HUES48 (cell line): ENCODE data around the gene SEZ6L.
A peak's percentile ranks its signal among the peaks of the same experiment; 100 is the strongest.

Source experiments
- H3K27ac ChIP-seq: one replicate; pipeline ENCODE4 v1.7.0; 2013; ENCODE audit warnings: low read depth, low read length, inconsistent platforms
- H3K27me3 ChIP-seq: 2 replicates; pipeline ENCODE4 v1.6.1; 2013; ENCODE audit warnings: mild to moderate bottlenecking, low read length; ENCODE audit not compliant: control insufficient read depth, insufficient read depth
- H3K36me3 ChIP-seq: 2 replicates; pipeline ENCODE4 v1.6.1; 2013; ENCODE audit warnings: low read length; ENCODE audit not compliant: control insufficient read depth, insufficient read depth
- H3K4me1 ChIP-seq: 2 replicates; pipeline ENCODE4 v1.6.1; 2013; ENCODE audit warnings: mild to moderate bottlenecking, low read length; ENCODE audit not compliant: control insufficient read depth, insufficient read depth
- H3K4me3 ChIP-seq: 2 replicates; pipeline ENCODE4 v1.5.1; 2013; ENCODE audit warnings: mild to moderate bottlenecking, low read depth, low read length
- H3K9ac ChIP-seq: 2 replicates; pipeline ENCODE4 v1.6.1; 2013; ENCODE audit warnings: mild to moderate bottlenecking, low read depth, low read length, moderate library complexity
- H3K9me3 ChIP-seq: 2 replicates; pipeline ENCODE4 v1.6.1; 2013; ENCODE audit warnings: low read length; ENCODE audit not compliant: control insufficient read depth, insufficient read depth

The SEZ6L gene

DNA sequence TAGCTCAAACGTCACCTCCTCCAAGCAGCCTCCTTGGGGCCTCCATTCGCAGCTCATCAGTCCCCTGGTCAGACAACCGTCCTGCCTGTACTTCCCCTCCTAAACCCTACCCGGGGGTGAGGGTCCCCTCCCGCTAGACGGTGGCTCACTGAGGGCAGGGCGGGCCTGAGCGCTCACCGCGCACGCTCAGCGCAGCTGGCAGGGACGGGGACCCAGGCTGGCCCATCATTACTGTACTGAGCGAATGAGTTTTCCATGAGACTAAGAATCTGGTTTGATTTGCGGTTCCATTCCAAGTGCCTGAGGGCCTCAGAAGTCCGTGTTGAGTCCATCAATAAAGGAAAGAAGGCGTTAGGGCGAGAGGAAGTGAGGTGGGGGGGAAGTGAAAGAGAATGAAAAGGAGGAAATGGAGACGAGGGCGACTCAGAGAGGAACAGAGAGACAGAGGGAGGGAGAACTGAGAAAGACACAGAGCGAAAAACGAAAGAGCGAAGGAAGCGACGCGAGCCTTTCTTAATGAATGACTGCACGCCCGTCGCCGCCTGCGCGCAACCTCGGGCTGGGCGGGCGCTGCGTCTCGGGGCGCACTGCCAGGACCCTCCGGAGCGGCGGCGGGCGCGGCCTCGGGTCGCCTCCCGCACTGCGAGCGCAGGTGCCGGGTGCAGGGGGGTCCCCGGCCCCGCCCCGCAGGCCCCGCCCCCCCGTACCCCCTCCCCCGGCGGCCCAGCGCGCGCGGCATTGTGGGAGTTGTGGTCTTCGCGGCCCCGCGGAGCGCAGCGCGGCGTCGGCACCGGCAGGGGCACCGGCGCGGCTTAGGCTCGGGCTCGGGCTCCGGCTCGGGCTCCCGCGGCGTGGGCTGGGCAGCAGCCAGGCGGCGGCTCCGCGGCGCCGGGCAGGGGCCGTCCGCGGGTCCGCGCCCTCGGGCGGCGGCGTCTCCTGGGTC lies 259.5 kb downstream of the SEZ6L start, which contains the start of gene ASPHD2:
Gene ASPHD2, plus strand, starts transcription at position 746 of the 943 bp plus-strand sequence. CDS start 4,356 bp downstream, outside the sequence.
- Histone ChIP-seq H3K36me3 (peaks cover 2% of the 10 kb centered on the region; the same call in 1 of the 2 replicates), H3K9me3 (no peaks in the 10 kb centered on the region), H3K4me3 (peak within 1 kb of the TSS; percentile 78), H3K27me3 (peaks cover 21% of the 10 kb centered on the region), H3K9ac (peak within 1 kb of the TSS; percentile 36), H3K27ac (no peak within 1 kb of the TSS), H3K4me1 (peaks cover 9% of the 10 kb centered on the region; the same call in 1 of the 2 replicates)

DNA sequence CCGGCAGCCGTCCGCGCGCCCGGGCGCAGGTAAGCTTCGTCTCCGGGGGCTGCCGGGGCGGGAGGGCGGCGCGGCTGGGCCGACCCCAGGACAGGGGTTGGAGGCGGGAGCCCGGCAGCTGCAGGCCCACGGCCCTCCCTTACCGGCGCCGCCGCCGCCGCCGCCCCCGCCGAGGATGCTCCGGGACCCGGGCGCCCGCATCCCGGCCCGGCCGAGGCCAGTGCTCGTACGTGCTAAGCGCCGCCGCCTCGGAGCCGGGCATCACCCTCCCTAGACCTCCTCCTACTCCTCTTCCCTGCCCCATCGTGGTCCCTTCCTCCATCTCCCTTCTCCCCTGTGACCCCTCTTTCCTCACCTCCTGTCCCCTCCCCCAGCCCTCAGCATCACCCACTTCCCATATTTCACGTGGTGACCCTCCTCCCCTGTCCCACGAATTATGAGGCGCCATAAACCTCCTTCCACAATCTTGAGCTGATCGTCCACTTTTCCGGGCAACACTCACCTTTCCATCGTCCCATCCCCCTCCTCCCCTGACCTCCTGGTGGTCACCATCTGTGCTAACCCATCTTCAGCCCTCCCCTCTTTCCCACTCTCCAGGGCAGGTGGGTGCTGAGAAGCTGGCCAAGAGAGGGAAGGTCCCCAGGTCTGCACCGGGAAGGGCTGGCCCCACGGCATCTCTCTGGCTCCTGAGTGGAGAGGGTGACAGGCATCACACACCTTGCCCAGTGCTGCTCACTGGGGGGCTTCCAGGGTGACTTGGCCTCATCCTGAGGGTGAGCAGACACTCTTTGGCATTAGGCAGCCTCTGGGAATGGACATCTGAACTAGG lies 260.4 kb downstream of the SEZ6L start:
- peaks cover 11% of the 10 kb centered on the region for H3K36me3 ChIP-seq
- H3K4me3 ChIP-seq = peak overlapping the region; percentile 78
- H3K9me3 ChIP-seq = no peaks in the 10 kb centered on the region
- H3K27me3 ChIP-seq = peaks cover 21% of the 10 kb centered on the region
- H3K27ac ChIP-seq = no peak overlapping the region
- H3K9ac ChIP-seq = peak overlapping the region; percentile 18; the same call in 1 of the 2 replicates
- peaks cover 9% of the 10 kb centered on the region; the same call in 1 of the 2 replicates for H3K4me1 ChIP-seq

- H3K9me3 ChIP-seq = no peaks in the 10 kb centered on the region
- peaks cover 21% of the 10 kb centered on the region for H3K27me3 ChIP-seq
- H3K27ac ChIP-seq = no peak overlapping the region
- H3K4me1 ChIP-seq = peaks cover 9% of the 10 kb centered on the region; the same call in 1 of the 2 replicates
- H3K9ac ChIP-seq = no peak overlapping the region
- no peak overlapping the region for H3K4me3 ChIP-seq
- peaks cover 17% of the 10 kb centered on the region for H3K36me3 ChIP-seq
These were observed 261.3 kb downstream of the SEZ6L start for GRCh38 chr22:26430600-26430999.

GRCh38 chr22:26431261-26431995 lies 262.2 kb downstream of the SEZ6L start:
- Histone ChIP-seq H3K9ac (no peak overlapping the region), H3K4me1 (peaks cover 9% of the 10 kb centered on the region; the same call in 1 of the 2 replicates), H3K4me3 (no peak overlapping the region), H3K36me3 (peaks cover 17% of the 10 kb centered on the region), H3K27me3 (peaks cover 18% of the 10 kb centered on the region), H3K27ac (no peak overlapping the region), H3K9me3 (no peaks in the 10 kb centered on the region)

DNA sequence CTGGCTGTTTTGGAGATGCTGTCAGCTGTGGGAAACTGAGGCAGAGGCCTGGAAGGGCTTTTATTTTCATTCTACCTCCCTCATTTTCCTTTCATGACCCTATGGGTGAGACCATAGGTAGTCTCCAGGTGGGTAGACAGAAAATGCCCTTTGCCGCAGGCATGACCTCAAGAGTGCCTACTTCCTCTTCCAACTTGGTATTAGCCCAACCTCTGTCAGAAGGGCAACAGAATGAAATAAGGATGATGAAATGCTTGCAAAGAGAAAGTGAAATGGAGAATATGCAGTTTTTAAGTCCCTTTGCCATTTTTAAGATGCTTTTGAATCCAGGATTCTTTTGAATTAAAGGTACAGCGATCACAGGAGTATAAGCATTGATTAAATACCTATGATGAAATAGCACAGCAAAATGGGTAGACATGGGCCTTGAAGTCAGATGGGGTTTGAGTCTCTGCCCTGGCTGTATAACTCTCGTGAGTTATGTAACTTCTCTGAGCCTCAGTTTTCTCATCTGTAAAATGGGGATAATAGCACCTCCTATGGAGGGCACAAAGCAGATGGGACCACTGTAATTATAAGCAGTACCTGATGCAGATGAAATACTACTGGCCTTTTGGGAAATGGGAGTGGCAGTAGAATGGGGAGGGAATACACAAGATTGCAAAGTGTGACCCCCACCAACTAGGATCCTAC lies 263.5 kb downstream of the SEZ6L start:
- Histone ChIP-seq H3K36me3 (peaks cover 17% of the 10 kb centered on the region), H3K27ac (no peak overlapping the region), H3K9me3 (no peaks in the 10 kb centered on the region), H3K9ac (no peak overlapping the region), H3K4me3 (no peak overlapping the region), H3K27me3 (peaks cover 17% of the 10 kb centered on the region), H3K4me1 (peaks cover 9% of the 10 kb centered on the region; the same call in 1 of the 2 replicates)
